Breast epithelium (tissue), 4 donors: ENCODE data around the gene MRFAP1L1. TPM values are rescaled to one million over a fixed set of nuclear protein-coding genes. Genes with fewer than 3 reads are reported as not detected.

ENCODE experiments used
- DNase-seq, 2 donors: peaks; one replicate each; pipeline ENCODE4 v3.0.0-alpha.2; 2019; ENCODE audit warnings: low spot score in 2 of 2
- H3K27ac ChIP-seq, 2 donors: fragments of 200-600 bp; sonication (generic) in 1 of 2; one replicate each; pipeline ENCODE4 v1.5.1; 2016 to 2019; ENCODE audit warnings: mild to moderate bottlenecking in 1 of 2
- H3K27me3 ChIP-seq, 2 donors: fragments of 200-600 bp; sonication (generic) in 1 of 2; one replicate each; pipeline versions ENCODE4 v1.5.1 to v1.6.0; 2017 to 2019; ENCODE audit warnings: control low read depth in 1 of 2, mild to moderate bottlenecking in 1 of 2
- H3K36me3 ChIP-seq: fragments of 200-600 bp; one replicate; pipeline ENCODE4 v1.5.1; 2019
- H3K4me1 ChIP-seq, 2 donors: fragments of 200-600 bp; sonication (generic); one replicate each; pipeline ENCODE4 v1.5.1; 2016 to 2019; ENCODE audit warnings: control low read depth in 1 of 2
- H3K4me3 ChIP-seq, 3 donors: fragments of 200-600 bp; sonication (generic); 1 replicate in 2 of 3; 2 replicates in 1 of 3; pipeline ENCODE4 v1.5.1; 2016 to 2019; ENCODE audit warnings: mild to moderate bottlenecking in 3 of 3, moderate library complexity in 2 of 3
- H3K9me3 ChIP-seq, 2 donors: fragments of 200-600 bp; sonication (generic) in 1 of 2; one replicate each; pipeline ENCODE4 v1.5.1; 2016 to 2019; ENCODE audit warnings: control low read depth in 1 of 2
- POLR2A ChIP-seq: fragments of 450-650 bp; IDR thresholded peaks from one replicate; pipeline ENCODE4 v1.6.1; 2016; ENCODE audit warnings: antibody characterized with exemption, mild to moderate bottlenecking, moderate library complexity
- POLR2AphosphoS5 ChIP-seq, 3 donors: sonication (generic); formaldehyde crosslinking; IDR thresholded peaks; one replicate each; pipeline ENCODE4 v1.6.1; 2017; ENCODE audit warnings: antibody characterized with exemption in 3 of 3
- intact Hi-C: fragments of 100-400 bp; cut with DNase I; formaldehyde crosslinking; loops from one replicate; pipeline ENCODE4 v1.15.1; 2023; ENCODE audit warnings: low total_unique reads
- total RNA-seq, 3 donors: library from RNA; depleted of rRNA; stranded (reverse); fragments of >200 nt; gene quantifications; one replicate each; pipeline ENCODE4 v1.1.0, GENCODE V29; 2016
- TF ChIP-seq, protein P1 (sequence below), 3 donors: fragments of 450-650 bp; IDR thresholded peaks; one replicate each; pipeline ENCODE4 v1.5.1; 2016 to 2017; ENCODE audit warnings: antibody characterized with exemption in 3 of 3, mild to moderate bottlenecking in 3 of 3, moderate library complexity in 3 of 3

The MRFAP1L1 gene
- total RNA-seq, 3 donors from 2014 or later = 48.0 to 78.0 (median 70.1) TPM

DNA sequence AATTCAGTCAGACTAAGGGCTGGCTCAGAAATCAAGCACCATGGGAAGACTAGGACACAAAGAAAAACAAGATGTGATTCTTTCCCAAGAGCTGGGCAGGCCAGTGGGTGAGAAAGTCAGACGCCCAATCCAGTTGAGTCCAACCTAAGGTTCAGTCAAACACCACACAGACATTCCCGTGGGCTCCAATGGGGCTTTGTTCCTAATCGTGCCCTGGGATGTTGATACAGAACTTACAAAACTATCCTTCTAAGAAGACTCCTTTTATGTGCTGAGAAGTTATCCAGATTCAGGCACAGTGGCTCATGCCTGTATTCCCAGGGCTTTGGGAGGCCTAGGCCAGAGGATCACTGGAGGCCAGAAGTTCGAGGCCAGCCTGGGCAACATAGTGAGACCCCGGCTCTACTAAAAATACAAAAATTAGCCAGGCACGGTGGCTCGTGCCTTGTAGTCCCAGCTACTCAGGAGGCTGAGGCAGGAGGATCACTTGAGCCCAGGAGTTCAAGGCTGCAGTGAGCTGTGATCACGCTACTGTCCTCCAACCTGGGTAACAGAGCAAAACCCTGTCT is 10.0 kb upstream of the MRFAP1L1 start:
- Histone ChIP-seq H3K36me3 (no peaks in the 10 kb centered on the region), H3K27me3 (no peaks in the 10 kb centered on the region), H3K4me1 (peaks cover 0 to 7% of the 10 kb centered on the region in 2 donors), H3K4me3 (no peak overlapping the region), H3K9me3 (no peaks in the 10 kb centered on the region), H3K27ac (no peak overlapping the region)
- no peak for DNase-seq
- TF ChIP-seq, protein P1, sequence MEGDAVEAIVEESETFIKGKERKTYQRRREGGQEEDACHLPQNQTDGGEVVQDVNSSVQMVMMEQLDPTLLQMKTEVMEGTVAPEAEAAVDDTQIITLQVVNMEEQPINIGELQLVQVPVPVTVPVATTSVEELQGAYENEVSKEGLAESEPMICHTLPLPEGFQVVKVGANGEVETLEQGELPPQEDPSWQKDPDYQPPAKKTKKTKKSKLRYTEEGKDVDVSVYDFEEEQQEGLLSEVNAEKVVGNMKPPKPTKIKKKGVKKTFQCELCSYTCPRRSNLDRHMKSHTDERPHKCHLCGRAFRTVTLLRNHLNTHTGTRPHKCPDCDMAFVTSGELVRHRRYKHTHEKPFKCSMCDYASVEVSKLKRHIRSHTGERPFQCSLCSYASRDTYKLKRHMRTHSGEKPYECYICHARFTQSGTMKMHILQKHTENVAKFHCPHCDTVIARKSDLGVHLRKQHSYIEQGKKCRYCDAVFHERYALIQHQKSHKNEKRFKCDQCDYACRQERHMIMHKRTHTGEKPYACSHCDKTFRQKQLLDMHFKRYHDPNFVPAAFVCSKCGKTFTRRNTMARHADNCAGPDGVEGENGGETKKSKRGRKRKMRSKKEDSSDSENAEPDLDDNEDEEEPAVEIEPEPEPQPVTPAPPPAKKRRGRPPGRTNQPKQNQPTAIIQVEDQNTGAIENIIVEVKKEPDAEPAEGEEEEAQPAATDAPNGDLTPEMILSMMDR (IDR thresholded peaks at IDR 0.05) = no peak
- TF ChIP-seq POLR2AphosphoS5 (IDR thresholded peaks at IDR 0.05) (no peak), POLR2A (no peak)
- intact Hi-C loops = loop anchor here (5.0 kb wide), 1 partner anchor 158 kb away; no protein-coding TSS in a partner anchor

DNA sequence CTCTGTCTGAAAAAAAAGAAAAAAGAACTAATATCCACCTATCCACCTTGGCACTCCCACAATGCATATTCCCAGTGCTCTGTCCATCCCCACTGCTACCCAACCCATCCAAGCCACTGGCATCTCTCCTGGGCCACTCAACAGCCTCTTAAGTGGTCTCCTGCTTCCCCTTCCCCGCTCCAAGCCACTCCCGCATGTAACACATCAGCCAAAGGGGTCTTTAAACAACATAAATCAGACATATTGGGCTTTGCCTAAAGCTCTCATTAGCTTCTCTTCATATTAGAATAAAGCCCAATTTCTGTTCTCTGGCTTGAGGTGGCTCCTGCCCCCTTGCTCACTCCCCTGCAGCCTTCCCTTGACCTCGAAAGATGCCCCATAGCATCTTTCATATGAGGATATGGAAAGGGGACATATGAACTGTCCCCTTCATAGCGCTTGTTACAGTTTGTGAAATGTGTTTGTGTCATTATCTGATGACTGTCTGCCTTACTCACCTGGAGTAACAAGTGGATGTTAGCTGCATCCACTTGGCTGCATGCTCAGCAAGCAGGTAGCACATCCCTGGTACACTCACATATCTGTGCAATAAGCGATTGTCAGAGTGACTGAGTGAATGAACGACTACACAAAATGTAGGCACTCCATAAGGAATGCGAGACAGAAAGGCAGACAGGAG is 9.4 kb upstream of the MRFAP1L1 start:
- H3K27me3 ChIP-seq = no peaks in the 10 kb centered on the region
- no peak for TF ChIP-seq POLR2A
- TF ChIP-seq POLR2AphosphoS5 (IDR thresholded peaks at IDR 0.05) = no peak
- TF ChIP-seq, protein P1 (IDR thresholded peaks at IDR 0.05) = no peak
- intact Hi-C loops = no loop called here
- DNase-seq = no peak
- no peaks in the 10 kb centered on the region for H3K9me3 ChIP-seq
- no peak overlapping the region for H3K27ac ChIP-seq
- H3K36me3 ChIP-seq = no peaks in the 10 kb centered on the region
- H3K4me1 ChIP-seq = peaks cover 0 to 4% of the 10 kb centered on the region in 2 donors
- H3K4me3 ChIP-seq = no peak overlapping the region

DNA sequence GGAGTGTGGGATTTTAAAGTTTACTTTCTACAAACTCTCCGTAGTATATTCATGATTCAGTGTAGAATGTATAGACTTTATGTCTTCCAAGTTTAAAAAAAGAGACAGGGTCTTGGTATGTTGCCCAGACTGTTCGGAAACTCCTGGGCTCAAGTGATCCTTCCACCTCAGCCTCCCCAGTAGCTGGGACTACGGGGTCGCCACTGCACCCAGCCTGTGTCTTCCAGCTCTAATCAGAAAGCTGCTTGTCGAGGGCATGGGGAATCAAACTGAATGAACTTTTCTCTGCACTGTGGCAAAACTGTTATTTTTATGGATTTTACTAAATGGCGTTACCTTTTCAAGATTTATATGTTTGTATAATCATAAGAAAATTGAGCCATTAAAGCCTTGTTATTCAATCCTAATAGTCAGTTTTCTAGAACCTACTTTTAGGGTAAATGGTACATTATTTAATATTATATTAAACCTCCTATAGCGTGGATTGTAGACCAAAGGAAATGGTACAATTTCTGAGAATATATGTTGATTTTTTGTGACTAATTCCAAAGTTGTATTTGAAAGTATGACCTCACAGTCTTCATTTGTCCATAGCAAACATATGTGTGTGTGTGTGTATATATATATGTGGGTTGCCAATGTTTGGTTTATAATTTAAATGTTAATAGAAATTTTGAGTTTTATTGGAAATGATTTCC is 7.4 kb upstream of the MRFAP1L1 start:
- intact Hi-C loops = no loop called here
- H3K4me3 ChIP-seq = peak overlapping the region; percentile 75 to 84 (median 83)
- TF ChIP-seq, protein P1 (IDR thresholded peaks at IDR 0.05) = no peak
- no peak for TF ChIP-seq POLR2A
- no peak for TF ChIP-seq POLR2AphosphoS5 (IDR thresholded peaks at IDR 0.05)
- H3K27me3 ChIP-seq = no peaks in the 10 kb centered on the region
- no peaks in the 10 kb centered on the region for H3K36me3 ChIP-seq
- H3K4me1 ChIP-seq = peaks cover 0 to 4% of the 10 kb centered on the region in 2 donors
- no peak for DNase-seq
- peak overlapping the region in 1 of 2 donors; percentile 93 for H3K27ac ChIP-seq
- no peaks in the 10 kb centered on the region for H3K9me3 ChIP-seq

DNA sequence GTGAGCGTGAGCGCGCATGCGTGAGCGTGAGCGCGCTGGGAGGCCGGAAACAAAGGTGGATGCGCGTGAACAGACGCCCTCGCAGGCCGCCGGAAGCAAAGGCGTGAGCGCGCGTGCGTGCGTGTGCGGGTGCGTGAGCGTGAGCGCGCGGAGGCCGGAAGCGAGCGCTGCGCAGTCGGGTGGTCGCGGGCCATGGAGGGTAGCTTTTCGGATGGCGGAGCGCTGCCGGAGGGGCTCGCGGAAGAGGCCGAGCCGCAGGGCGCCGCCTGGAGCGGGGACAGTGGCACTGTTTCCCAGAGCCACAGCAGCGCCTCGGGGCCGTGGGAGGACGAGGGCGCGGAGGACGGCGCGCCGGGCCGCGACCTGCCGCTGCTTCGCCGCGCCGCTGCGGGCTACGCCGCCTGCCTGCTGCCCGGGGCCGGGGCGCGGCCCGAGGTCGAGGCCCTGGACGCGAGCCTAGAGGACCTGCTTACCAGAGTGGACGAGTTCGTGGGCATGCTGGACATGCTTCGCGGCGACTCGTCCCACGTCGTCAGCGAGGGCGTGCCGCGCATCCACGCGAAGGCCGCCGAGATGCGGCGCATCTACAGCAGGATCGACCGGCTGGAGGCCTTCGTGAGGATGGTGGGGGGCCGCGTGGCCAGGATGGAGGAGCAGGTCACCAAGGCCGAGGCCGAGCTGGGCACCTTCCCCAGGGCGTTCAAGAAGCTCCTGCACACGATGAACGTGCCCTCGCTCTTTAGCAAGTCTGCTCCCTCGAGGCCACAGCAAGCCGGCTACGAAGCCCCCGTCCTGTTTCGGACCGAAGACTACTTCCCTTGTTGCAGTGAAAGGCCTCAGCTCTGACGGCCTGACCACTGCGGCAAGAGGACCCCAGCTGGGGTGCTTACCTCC is 6.6 kb upstream of the MRFAP1L1 start, which contains the start of gene BLOC1S4:
Gene BLOC1S4 (plus strand): TSS at position 157 of the 894 bp plus-strand sequence. CDS start 36 bp downstream, at position 193.
- TF ChIP-seq, protein P1 (IDR thresholded peaks at IDR 0.05) = peak in 1 of 3 donors; percentile 32
- peak; percentile 79 for TF ChIP-seq POLR2A
- TF ChIP-seq POLR2AphosphoS5 (IDR thresholded peaks at IDR 0.05) = peak; percentile 89 to 94 (median 89)
- peak within 1 kb of the TSS; percentile 93 to 95 for H3K27ac ChIP-seq
- peak; percentile 70 to 80 for DNase-seq
- H3K27me3 ChIP-seq = no peaks in the 10 kb centered on the region
- H3K4me3 ChIP-seq = peak within 1 kb of the TSS; percentile 75 to 84 (median 83)
- peaks cover 0 to 4% of the 10 kb centered on the region in 2 donors for H3K4me1 ChIP-seq
- no peaks in the 10 kb centered on the region for H3K36me3 ChIP-seq
- intact Hi-C loops = no loop called here
- H3K9me3 ChIP-seq = no peaks in the 10 kb centered on the region
